Measurements from ENCODE around the gene ENO1. TPM values are rescaled to one million over a fixed set of nuclear protein-coding genes. Genes with fewer than 3 reads are reported as not detected.

Gene ENO1
- total and polyA plus RNA-seq, 9 of the 15 experiments (the other 6 are each of a cell fraction or from before 2014, with no cell fraction given): 2,249 to 7,472 (median 2,868) TPM

DNA sequence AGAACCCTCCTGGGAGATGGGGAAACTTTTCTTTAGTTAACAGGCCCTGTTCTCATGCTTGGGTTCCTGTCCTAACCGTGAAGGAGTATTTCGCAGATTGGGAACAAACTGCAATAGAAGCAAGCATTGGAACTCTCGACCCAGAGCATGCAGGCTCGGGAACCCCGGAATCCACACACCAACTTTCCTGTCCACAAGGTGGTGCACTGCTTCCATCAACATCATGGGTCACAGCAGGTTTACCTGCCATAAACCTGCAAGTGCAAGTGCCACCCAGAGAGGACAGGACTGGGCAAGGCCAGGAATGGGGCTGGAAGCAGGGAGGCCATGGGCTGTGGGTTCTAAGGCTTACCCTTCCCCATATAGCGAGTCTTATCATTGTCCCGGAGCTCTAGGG, 6.9 kb downstream of the ENO1 start:
- peaks cover 99% of the 10 kb centered on the region for H3K36me3 ChIP-seq (ENCODE audit: control insufficient read depth, insufficient read depth, low read length)
- TF ChIP-seq SRSF9 (IDR thresholded peaks at IDR 0.05; ENCODE audit: borderline replicate concordance, low read depth, low read length) (no peak), HNRNPLL (IDR thresholded peaks at IDR 0.05; ENCODE audit: low read depth, low read length, poor library complexity, severe bottlenecking) (peak; percentile 28), IFI16 (CRISPR knock-in tag; IDR thresholded peaks at IDR 0.05) (no peak), FOSL1 (tag; conservative IDR thresholded peaks at IDR 0.05) (no peak), RBFOX2 (IDR thresholded peaks at IDR 0.05; ENCODE audit: low read depth, low read length) (peak; percentile 22; the same call in 1 of the 2 replicates), HDAC3 (IDR thresholded peaks at IDR 0.05; ENCODE audit: borderline replicate concordance, partially characterized antibody) (no peak), RAD21 (CRISPR knock-in tag; conservative IDR thresholded peaks at IDR 0.05 in 1 of 2, IDR thresholded peaks at IDR 0.05 in 1 of 2) (0 out of 4 replicates have a peak, but pooled peaks of 1 of the 2 experiments have one; percentile 20), ETS2 (tag; IDR thresholded peaks at IDR 0.05; ENCODE audit: borderline replicate concordance, poor library complexity, severe bottlenecking) (no peak), FUS (optimal IDR thresholded peaks at IDR 0.05; ENCODE audit: low read depth, low read length) (no peak), FOXK1 (CRISPR knock-in tag; IDR thresholded peaks at IDR 0.05; ENCODE audit: borderline replicate concordance) (0 out of 2 replicates have a peak, but pooled peaks have one; percentile 21), FOXA3 (CRISPR knock-in tag; conservative IDR thresholded peaks at IDR 0.05 in 1 of 2, IDR thresholded peaks at IDR 0.05 in 1 of 2) (0 out of 4 replicates have a peak, but pooled peaks of 1 of the 2 experiments have one; percentile 10)
- TF ChIP-seq, protein P1, sequence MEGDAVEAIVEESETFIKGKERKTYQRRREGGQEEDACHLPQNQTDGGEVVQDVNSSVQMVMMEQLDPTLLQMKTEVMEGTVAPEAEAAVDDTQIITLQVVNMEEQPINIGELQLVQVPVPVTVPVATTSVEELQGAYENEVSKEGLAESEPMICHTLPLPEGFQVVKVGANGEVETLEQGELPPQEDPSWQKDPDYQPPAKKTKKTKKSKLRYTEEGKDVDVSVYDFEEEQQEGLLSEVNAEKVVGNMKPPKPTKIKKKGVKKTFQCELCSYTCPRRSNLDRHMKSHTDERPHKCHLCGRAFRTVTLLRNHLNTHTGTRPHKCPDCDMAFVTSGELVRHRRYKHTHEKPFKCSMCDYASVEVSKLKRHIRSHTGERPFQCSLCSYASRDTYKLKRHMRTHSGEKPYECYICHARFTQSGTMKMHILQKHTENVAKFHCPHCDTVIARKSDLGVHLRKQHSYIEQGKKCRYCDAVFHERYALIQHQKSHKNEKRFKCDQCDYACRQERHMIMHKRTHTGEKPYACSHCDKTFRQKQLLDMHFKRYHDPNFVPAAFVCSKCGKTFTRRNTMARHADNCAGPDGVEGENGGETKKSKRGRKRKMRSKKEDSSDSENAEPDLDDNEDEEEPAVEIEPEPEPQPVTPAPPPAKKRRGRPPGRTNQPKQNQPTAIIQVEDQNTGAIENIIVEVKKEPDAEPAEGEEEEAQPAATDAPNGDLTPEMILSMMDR (IDR thresholded peaks at IDR 0.05 in 2 of 3, conservative IDR thresholded peaks at IDR 0.05 in 1 of 3; ENCODE audit: insufficient read depth in 2 of 3, low read depth in 1 of 3, low read length in 3 of 3): peak; percentile 17 to 39 (median 38); a peak in 3 of 6 replicates
- TF ChIP-seq, protein P2, sequence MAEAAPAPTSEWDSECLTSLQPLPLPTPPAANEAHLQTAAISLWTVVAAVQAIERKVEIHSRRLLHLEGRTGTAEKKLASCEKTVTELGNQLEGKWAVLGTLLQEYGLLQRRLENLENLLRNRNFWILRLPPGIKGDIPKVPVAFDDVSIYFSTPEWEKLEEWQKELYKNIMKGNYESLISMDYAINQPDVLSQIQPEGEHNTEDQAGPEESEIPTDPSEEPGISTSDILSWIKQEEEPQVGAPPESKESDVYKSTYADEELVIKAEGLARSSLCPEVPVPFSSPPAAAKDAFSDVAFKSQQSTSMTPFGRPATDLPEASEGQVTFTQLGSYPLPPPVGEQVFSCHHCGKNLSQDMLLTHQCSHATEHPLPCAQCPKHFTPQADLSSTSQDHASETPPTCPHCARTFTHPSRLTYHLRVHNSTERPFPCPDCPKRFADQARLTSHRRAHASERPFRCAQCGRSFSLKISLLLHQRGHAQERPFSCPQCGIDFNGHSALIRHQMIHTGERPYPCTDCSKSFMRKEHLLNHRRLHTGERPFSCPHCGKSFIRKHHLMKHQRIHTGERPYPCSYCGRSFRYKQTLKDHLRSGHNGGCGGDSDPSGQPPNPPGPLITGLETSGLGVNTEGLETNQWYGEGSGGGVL (CRISPR knock-in tag; IDR thresholded peaks at IDR 0.05): no peak
- TF ChIP-seq, protein P3, sequence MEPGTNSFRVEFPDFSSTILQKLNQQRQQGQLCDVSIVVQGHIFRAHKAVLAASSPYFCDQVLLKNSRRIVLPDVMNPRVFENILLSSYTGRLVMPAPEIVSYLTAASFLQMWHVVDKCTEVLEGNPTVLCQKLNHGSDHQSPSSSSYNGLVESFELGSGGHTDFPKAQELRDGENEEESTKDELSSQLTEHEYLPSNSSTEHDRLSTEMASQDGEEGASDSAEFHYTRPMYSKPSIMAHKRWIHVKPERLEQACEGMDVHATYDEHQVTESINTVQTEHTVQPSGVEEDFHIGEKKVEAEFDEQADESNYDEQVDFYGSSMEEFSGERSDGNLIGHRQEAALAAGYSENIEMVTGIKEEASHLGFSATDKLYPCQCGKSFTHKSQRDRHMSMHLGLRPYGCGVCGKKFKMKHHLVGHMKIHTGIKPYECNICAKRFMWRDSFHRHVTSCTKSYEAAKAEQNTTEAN (CRISPR knock-in tag; IDR thresholded peaks at IDR 0.05): 0 out of 2 replicates have a peak, but pooled peaks have one; percentile 62
- DNase-seq (ENCODE audit: extremely low read depth in 1 of 4, low spot score in 3 of 4) (no peak), FAIRE-seq (no peak), ATAC-seq (no peak)
- peak overlapping the region; percentile 20; the same call in 2 of the 3 replicates for H3K27ac ChIP-seq (ENCODE audit: extremely low read depth, low read depth, low read length)
- H3K4me3 ChIP-seq: no peak overlapping the region
- no peaks in the 10 kb centered on the region for H3K9me3 ChIP-seq (replicated peaks; ENCODE audit: control insufficient read depth, insufficient read depth, low read depth, low read length)
- peaks cover 96% of the 10 kb centered on the region for H3K79me2 ChIP-seq (ENCODE audit: control insufficient read depth, insufficient read depth, low read length)
- H3K9ac ChIP-seq (ENCODE audit: insufficient read depth in 1 of 2, low read depth in 2 of 2, low read length in 2 of 2): no peak overlapping the region
- in situ Hi-C loops (cut with MboI): no loop called here
- POLR2A ChIA-PET: interaction anchor here (0.9 to 1.2 kb wide), 2 partner anchors 10 to 13 kb away, joined by 4 to 6 read pairs; no protein-coding TSS in a partner anchor
- no peak overlapping the region for H3K4me2 ChIP-seq (ENCODE audit: insufficient read depth, low read length)
- CTCF ChIA-PET (ENCODE audit: low intra/inter-chr PET ratio): interaction anchor here (0.7 to 2.2 kb wide), 3 partner anchors 32 to 133 kb away, joined by 3 to 11 read pairs (median 8); no protein-coding TSS in a partner anchor
- no peaks in the 10 kb centered on the region for H3K27me3 ChIP-seq (ENCODE audit: control insufficient read depth in 2 of 2, insufficient read depth in 2 of 2, low read length in 2 of 2)
- intact Hi-C loops (cut with micrococcal nuclease): no loop called here
- H3K4me1 ChIP-seq (replicated peaks in 1 of 2; ENCODE audit: control insufficient read depth in 2 of 2, insufficient read depth in 2 of 2, low read length in 2 of 2): peaks cover 11 to 29% of the 10 kb centered on the region in 2 experiments; a peak in 4 of 5 replicates
- no TSS peak for BruUV-seq (replicated peaks)
- H3K9me1 ChIP-seq (ENCODE audit: control insufficient read depth, insufficient read depth, low read length): peaks cover 9% of the 10 kb centered on the region
- no peak overlapping the region for H2AFZ ChIP-seq (ENCODE audit: low read depth, low read length)
- H4K20me1 ChIP-seq (replicated peaks; ENCODE audit: control insufficient read depth, insufficient read depth, low read length): peaks cover 82% of the 10 kb centered on the region
- WGBS (ENCODE audit: insufficient coverage, low coverage, missing lambda C conversion rate): 94% methylated on average over 7 of the region's 7 CpGs
